BLaER1 (cell line): ENCODE results near the gene SLC35F6.
"Not testable (repeated sequence)": the region's sequence is repeated elsewhere in the genome, so short reads cannot be mapped to it uniquely, and the experiment has no call there.

ENCODE experiments used
- H3K27ac ChIP-seq: shearing (Covaris generic); formaldehyde crosslinking; 2 replicates; pipeline ENCODE4 v1.8.1; 2022
- H3K27me3 ChIP-seq: shearing (Covaris generic); formaldehyde crosslinking; 2 replicates; pipeline ENCODE4 v1.8.1; 2022
- H3K36me3 ChIP-seq: shearing (Covaris generic); formaldehyde crosslinking; 2 replicates; pipeline ENCODE4 v1.8.1; 2022
- H3K4me1 ChIP-seq: shearing (Covaris generic); formaldehyde crosslinking; 2 replicates; pipeline ENCODE4 v1.8.1; 2022
- H3K4me2 ChIP-seq: shearing (Covaris generic); formaldehyde crosslinking; 2 replicates; pipeline ENCODE4 v1.8.1; 2022
- H3K4me3 ChIP-seq: shearing (Covaris generic); formaldehyde crosslinking; 2 replicates; pipeline ENCODE4 v1.8.1; 2022
- H3K9ac ChIP-seq: shearing (Covaris generic); formaldehyde crosslinking; 2 replicates; pipeline ENCODE4 v1.8.1; 2022
- H3K9me3 ChIP-seq: shearing (Covaris generic); formaldehyde crosslinking; 2 replicates; pipeline ENCODE4 v1.8.1; 2022
- H4K20me1 ChIP-seq: shearing (Covaris generic); formaldehyde crosslinking; 2 replicates; pipeline ENCODE4 v1.8.1; 2022
- Cebpa-rat ChIP-seq: shearing (Covaris generic); IDR thresholded peaks from 2 replicates; pipeline ENCODE4 v1.8.1; 2022

Gene SLC35F6

DNA sequence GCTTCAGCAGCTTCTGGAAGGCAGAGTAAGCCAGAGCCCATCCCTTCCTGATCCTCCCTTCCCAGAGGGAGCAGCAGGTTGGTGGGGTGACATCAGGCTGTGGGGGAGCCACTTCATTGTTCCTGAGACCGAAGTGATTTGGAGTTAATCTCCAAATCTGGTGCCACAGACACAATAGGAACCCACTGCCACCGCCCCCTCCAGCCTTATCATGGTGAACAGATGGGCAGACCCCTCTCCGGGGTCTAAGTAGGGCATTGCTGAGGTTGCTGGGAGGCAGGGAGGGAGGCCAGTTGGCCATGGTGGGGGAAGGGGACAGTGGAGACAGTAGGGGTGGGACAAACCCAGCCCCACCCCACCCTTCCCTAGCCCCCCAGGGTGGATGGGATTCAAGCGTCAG lies 25.6 kb upstream of the SLC35F6 start:
- Histone ChIP-seq H3K4me3 (no peak overlapping the region), H3K4me1 (peaks cover 39% of the 10 kb centered on the region), H3K36me3 (no peaks in the 10 kb centered on the region)

DNA sequence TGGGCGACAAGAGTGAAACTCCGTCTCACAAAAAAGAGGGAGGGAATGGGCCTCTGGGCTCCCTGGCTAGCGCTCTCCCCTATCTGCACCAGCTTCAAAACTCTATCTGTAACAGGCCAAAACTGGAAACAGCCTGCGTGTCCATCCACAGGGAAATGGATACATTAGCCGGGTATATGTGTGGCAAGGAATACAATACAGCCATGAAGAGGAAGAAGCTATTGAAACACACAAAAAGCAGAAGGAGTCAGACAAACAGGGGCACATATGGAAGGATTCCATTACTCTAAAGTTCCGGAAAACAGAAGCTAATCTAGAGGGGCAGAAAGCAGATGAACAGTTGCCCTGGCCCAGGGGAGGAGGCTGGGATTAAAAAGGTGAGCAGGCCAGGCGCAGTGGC lies 24.6 kb upstream of the SLC35F6 start:
- Histone ChIP-seq H3K36me3 (no peaks in the 10 kb centered on the region), H4K20me1 (0 out of 2 replicates have a peak, but pooled peaks cover 8% of the 10 kb centered on the region), H3K9me3 (no peaks in the 10 kb centered on the region), H3K4me3 (no peak overlapping the region), H3K27me3 (no peaks in the 10 kb centered on the region), H3K4me1 (peaks cover 39% of the 10 kb centered on the region), H3K4me2 (no peak overlapping the region), H3K27ac (no peak overlapping the region), H3K9ac (no peak overlapping the region)
- TF ChIP-seq Cebpa-rat: no peak

More for the DNA sequence above, 25.6 kb upstream of the SLC35F6 start:
- H3K9me3 ChIP-seq: no peaks in the 10 kb centered on the region
- H3K4me2 ChIP-seq: no peak overlapping the region
- H4K20me1 ChIP-seq: 0 out of 2 replicates have a peak, but pooled peaks cover 8% of the 10 kb centered on the region
- H3K27me3 ChIP-seq: no peaks in the 10 kb centered on the region
- no peak overlapping the region for H3K9ac ChIP-seq
- no peak overlapping the region for H3K27ac ChIP-seq
- no peak for TF ChIP-seq Cebpa-rat

DNA sequence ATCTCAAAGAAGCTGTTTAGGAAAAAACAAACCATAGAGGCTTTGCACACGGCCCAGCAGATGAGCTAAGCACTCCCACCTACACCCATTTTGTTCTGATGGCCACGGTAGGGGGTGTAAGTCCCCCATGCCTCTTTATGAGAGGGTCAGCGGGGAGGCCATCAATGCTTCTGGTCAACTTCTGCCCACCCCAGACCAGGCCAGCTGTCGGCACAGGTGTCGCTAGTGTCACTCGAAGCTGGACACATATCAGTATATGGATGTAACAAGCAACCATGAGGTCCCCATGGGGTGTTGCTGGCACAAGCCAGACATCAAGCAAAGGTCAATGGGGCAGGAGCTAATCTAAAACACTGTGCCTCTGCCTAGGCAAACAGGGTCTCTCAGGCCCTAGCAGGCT lies 23.7 kb upstream of the SLC35F6 start:
- peaks cover 39% of the 10 kb centered on the region for H3K4me1 ChIP-seq
- H3K9me3 ChIP-seq: no peaks in the 10 kb centered on the region
- H3K36me3 ChIP-seq: no peaks in the 10 kb centered on the region
- H3K27me3 ChIP-seq: no peaks in the 10 kb centered on the region
- TF ChIP-seq Cebpa-rat: no peak
- H3K9ac ChIP-seq: no peak overlapping the region
- H3K27ac ChIP-seq: no peak overlapping the region
- peak overlapping the region; percentile 75 for H3K4me2 ChIP-seq
- no peak overlapping the region for H3K4me3 ChIP-seq
- 0 out of 2 replicates have a peak, but pooled peaks cover 8% of the 10 kb centered on the region for H4K20me1 ChIP-seq

DNA sequence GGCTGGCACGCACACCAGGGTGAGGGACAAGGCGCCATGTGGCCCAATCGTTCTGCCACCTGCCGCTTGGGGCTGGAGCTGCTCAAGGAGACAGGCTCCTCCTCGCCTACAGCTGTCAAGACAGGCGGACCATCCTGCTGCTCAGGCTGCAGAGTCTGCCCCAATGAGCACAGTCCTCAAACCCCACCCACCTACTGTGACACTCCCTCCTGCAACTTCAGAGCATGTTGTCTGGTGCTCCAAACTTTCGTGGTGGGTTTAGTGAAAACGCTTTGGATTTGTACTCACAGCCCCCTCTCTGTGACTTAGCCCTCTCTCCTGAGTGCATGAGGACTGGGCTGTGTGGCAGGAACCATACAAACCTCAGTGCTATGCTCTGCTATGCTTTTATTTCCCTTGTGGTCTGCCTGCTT lies 23.2 kb upstream of the SLC35F6 start:
- no peak for TF ChIP-seq Cebpa-rat
- Histone ChIP-seq H3K27ac (no peak overlapping the region), H3K9ac (no peak overlapping the region), H3K4me1 (peaks cover 39% of the 10 kb centered on the region), H3K36me3 (no peaks in the 10 kb centered on the region), H3K4me2 (peak overlapping the region; percentile 75), H3K9me3 (no peaks in the 10 kb centered on the region), H3K27me3 (no peaks in the 10 kb centered on the region), H4K20me1 (0 out of 2 replicates have a peak, but pooled peaks cover 8% of the 10 kb centered on the region), H3K4me3 (no peak overlapping the region)

DNA sequence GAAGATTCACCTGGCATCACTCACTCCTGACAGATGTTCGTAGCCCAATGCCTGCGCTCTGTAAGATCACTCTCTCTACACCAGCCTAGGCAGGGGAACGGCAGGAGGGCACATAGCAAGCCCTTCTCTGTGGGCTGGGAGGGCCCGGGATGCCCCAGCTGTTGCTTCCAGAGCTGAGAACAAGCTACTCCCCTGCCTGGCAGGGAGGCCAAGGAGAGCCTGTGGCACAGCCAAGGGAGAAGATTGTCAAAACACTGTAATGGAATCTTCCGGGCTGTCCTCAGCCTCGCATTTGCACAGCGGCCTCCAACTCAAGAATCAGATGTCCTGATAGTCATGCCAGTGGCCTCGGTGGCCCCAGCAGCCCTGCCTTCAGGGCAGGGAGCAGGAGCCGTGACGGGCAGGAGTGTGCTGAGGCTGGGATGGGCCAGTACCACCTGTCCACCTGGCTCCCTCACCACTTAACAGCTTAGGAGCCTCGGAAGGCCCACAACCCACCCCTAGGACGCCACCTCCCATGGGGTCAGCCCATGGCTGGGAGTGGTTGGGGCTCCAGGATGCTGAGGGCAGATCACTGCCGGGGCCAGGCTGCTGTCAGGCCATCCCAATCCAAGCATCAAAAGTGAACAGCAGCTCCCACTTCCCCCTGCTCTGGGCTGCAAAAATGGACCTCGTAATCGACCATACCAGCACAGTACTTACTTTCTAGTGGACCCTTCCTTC lies 21.9 kb upstream of the SLC35F6 start:
- H3K4me2 ChIP-seq: peak overlapping the region; percentile 75
- TF ChIP-seq Cebpa-rat: no peak
- H3K4me3 ChIP-seq: no peak overlapping the region
- no peaks in the 10 kb centered on the region for H3K9me3 ChIP-seq
- H3K27me3 ChIP-seq: no peaks in the 10 kb centered on the region
- no peak overlapping the region for H3K27ac ChIP-seq
- H3K9ac ChIP-seq: no peak overlapping the region
- no peaks in the 10 kb centered on the region for H3K36me3 ChIP-seq
- 0 out of 2 replicates have a peak, but pooled peaks cover 8% of the 10 kb centered on the region for H4K20me1 ChIP-seq
- peaks cover 39% of the 10 kb centered on the region for H3K4me1 ChIP-seq

DNA sequence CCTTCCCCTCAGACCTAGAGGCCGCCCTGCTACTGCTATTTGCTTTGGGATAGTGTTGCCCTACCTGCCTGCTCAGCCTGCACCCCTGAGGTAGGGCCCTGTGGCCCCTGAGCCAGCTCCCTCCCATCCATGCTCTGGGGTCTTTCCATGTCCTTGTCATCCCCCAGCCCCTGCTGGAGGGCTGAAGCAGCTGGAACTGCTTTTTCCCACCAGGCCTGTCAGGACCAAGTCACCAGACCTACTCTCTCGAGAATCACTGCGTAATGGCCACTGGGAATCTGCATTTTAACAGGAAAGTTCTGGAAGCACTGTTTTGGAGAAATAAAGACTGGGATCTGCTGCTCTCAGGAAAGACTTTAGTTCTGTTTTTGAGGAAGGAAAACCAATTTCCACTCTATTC lies 20.2 kb upstream of the SLC35F6 start:
- H4K20me1 ChIP-seq: 0 out of 2 replicates have a peak, but pooled peaks cover 8% of the 10 kb centered on the region
- no peaks in the 10 kb centered on the region for H3K9me3 ChIP-seq
- no peak overlapping the region for H3K4me2 ChIP-seq
- H3K27me3 ChIP-seq: no peaks in the 10 kb centered on the region
- peaks cover 39% of the 10 kb centered on the region for H3K4me1 ChIP-seq
- H3K4me3 ChIP-seq: no peak overlapping the region
- no peak overlapping the region for H3K9ac ChIP-seq
- no peak for TF ChIP-seq Cebpa-rat
- H3K36me3 ChIP-seq: no peaks in the 10 kb centered on the region
- H3K27ac ChIP-seq: no peak overlapping the region

DNA sequence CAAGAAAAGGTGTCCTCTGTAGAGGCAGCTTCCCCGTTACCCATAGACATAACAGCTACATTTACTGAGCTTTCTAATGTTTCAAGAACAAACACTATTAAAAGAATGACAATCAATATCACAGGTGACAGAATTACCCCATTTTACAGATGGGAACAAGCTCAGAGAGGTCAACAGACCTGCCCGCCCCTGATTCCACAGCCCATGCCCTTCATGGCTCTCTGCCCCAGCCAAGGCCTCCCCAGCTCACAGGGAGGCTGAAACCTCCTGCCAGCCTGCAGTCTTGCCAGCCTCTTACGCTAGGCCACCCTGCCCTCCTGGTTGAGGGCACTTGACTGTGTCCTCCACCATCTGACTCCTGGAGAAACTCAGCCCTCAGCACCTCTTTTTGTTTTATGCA lies 19.1 kb upstream of the SLC35F6 start:
- TF ChIP-seq Cebpa-rat: no peak
- H3K9me3 ChIP-seq: no peaks in the 10 kb centered on the region
- 0 out of 2 replicates have a peak, but pooled peaks cover 8% of the 10 kb centered on the region for H4K20me1 ChIP-seq
- H3K27ac ChIP-seq: no peak overlapping the region
- H3K9ac ChIP-seq: no peak overlapping the region
- peaks cover 41% of the 10 kb centered on the region for H3K4me1 ChIP-seq
- no peaks in the 10 kb centered on the region for H3K27me3 ChIP-seq
- no peak overlapping the region for H3K4me3 ChIP-seq
- H3K36me3 ChIP-seq: no peaks in the 10 kb centered on the region
- H3K4me2 ChIP-seq: no peak overlapping the region

DNA sequence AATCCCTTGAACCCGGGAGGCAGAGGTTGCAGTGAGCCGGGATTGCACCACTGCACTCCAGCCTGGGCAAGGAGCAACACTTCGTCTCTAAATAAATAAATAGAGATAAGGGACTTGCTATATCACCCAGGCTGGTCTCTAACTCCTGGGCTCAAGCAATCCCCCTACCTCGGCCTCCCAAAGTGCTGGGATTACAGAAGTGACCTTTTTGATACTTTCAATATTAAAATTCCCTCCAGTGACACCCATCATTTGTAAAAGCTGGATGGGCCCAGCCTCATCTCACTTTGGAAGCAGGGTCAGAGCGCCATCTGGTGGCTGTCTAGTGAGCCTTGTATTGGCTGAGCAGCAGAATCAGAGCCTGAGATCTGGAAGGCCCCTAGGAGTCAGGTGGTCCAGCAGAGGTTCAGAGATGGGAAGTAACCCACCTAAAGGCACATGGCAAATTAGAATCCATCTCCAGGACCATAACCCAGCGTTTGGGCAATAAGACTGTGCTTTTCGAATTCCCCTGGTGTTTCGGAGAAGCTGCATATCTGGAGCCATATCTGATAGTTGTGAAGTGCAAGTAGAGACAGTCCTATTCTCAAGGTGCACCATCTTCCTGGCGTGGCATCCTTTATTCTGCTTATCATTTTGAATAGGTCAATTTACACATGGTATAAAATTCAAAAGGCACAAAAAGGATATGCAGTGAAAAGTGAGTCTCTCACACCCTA lies 18.3 kb upstream of the SLC35F6 start:
- TF ChIP-seq Cebpa-rat: no peak
- peaks cover 41% of the 10 kb centered on the region for H3K4me1 ChIP-seq
- H3K36me3 ChIP-seq: no peaks in the 10 kb centered on the region
- 0 out of 2 replicates have a peak, but pooled peaks cover 8% of the 10 kb centered on the region for H4K20me1 ChIP-seq
- no peaks in the 10 kb centered on the region for H3K9me3 ChIP-seq
- no peak overlapping the region for H3K9ac ChIP-seq
- H3K27me3 ChIP-seq: no peaks in the 10 kb centered on the region
- no peak overlapping the region for H3K4me2 ChIP-seq
- H3K27ac ChIP-seq: no peak overlapping the region
- no peak overlapping the region for H3K4me3 ChIP-seq

DNA sequence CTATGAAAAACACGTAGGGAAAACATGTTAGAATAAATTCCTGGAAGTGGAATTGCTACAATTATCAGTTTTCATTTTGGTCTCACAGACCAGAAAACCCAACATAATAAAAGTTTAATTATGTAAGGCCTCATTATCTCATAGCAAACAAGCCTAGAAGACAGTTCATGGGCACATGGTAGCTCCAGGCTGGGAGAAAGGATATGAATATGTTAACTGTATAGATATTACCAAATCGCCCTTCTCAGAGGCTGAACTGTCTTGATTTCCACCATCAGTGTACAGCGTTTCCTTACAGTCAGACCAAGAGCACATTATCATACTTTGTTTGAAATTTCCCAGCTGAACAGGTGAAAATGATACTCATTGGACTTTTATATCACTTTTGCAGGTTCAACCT lies 17.1 kb upstream of the SLC35F6 start:
- no peak overlapping the region for H3K9ac ChIP-seq
- H3K27me3 ChIP-seq: no peaks in the 10 kb centered on the region
- H3K36me3 ChIP-seq: no peaks in the 10 kb centered on the region
- H3K4me2 ChIP-seq: no peak overlapping the region
- H3K4me1 ChIP-seq: peaks cover 41% of the 10 kb centered on the region
- no peak overlapping the region for H3K27ac ChIP-seq
- TF ChIP-seq Cebpa-rat: no peak
- no peaks in the 10 kb centered on the region for H4K20me1 ChIP-seq
- no peaks in the 10 kb centered on the region for H3K9me3 ChIP-seq
- H3K4me3 ChIP-seq: no peak overlapping the region

DNA sequence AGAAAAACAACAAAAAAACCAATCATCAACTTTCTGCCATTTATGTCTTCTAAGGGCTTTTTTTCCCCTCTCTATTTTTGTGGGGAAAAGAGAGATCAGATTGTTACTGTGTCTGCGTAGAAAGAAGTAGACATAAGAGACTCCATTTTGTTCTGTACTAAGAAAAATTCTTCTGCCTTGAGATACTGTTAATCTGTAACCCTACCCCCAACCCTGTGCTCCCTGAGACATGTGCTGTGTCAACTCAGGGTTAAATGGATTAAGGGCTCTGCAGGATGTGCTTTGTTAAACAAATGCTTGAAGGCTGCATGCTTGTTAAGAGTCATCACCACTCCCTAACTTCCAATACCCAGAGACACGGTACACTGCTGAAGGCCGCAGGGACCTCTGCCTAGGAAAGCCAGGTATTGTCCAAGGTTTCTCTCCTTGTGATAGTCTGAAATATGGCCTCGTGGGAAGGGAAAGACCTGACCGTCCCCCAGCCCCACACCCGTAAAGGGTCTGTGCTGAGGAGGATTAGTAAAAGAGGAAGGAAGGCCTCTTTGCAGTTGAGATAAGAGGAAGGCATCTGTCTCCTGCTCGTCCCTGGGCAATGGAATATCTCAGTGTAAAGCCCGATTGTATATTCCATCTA lies 14.2 kb upstream of the SLC35F6 start:
- H3K9me3 ChIP-seq, H4K20me1 ChIP-seq, H3K9ac ChIP-seq, H3K27ac ChIP-seq, H3K4me3 ChIP-seq, H3K36me3 ChIP-seq, H3K27me3 ChIP-seq: not testable (repeated sequence)
- H3K4me1 ChIP-seq: peaks cover 53% of the 10 kb centered on the region
- peak overlapping the region; percentile 30; the same call in 1 of the 2 replicates for H3K4me2 ChIP-seq

DNA sequence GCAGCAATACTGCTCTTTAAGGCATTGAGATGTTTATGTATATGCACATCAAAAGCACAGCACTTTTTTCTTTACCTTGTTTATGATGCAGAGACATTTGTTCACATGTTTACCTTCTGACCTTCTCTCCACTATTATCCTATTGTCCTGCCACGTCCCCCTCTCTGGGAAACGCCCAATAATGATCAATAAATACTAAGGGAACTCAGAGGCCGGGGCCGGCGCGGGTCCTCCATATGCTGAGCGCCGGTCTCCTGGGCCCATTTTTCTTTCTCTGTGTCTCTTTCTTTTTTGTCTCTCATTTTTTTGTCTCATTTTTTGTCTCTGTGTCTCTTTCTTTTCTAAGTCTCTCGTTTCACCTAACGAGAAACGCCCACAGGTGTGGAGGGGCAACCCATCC lies 13.6 kb upstream of the SLC35F6 start:
- H3K36me3 ChIP-seq, H4K20me1 ChIP-seq, H3K4me3 ChIP-seq, H3K9me3 ChIP-seq, H3K27me3 ChIP-seq, H3K9ac ChIP-seq, H3K27ac ChIP-seq: not testable (repeated sequence)
- H3K4me1 ChIP-seq: peaks cover 59% of the 10 kb centered on the region
- H3K4me2 ChIP-seq: peak overlapping the region; percentile 30; the same call in 1 of the 2 replicates
